BE2C (cell line): ENCODE measurements around the gene PDGFC.

Experiments used
- DNase-seq: peaks from one replicate; pipeline ENCODE4 v3.0.0-alpha.2; 2020
- H3K27me3 ChIP-seq: fragments of 250-450 bp; sonication (Bioruptor Pico); 2 replicates; pipeline ENCODE4 v1.5.1; 2020; ENCODE audit warnings: mild to moderate bottlenecking
- H3K36me3 ChIP-seq: fragments of 250-450 bp; sonication (Bioruptor Pico); 2 replicates; pipeline ENCODE4 v1.5.1; 2020; ENCODE audit warnings: mild to moderate bottlenecking
- H3K4me1 ChIP-seq: fragments of 250-450 bp; sonication (Bioruptor Pico); 2 replicates; pipeline ENCODE4 v1.5.1; 2020
- H3K4me3 ChIP-seq: 2 replicates; pipeline ENCODE4 v1.5.1; 2011; ENCODE audit warnings: low read depth, low read length
- H3K9me3 ChIP-seq: fragments of 250-450 bp; sonication (Bioruptor Pico); 2 replicates; pipeline ENCODE4 v1.5.1; 2020
- CTCF ChIP-seq: IDR thresholded peaks from 2 replicates; pipeline ENCODE4 v1.5.1; 2012; ENCODE audit warnings: mild to moderate bottlenecking, low read depth, low read length

The PDGFC gene

GRCh38 chr4:156896527-156896926, 75.1 kb downstream of the PDGFC start:
- H3K4me3 ChIP-seq, result no peak overlapping the region
- H3K27me3 ChIP-seq, result no peaks in the 10 kb centered on the region
- no peaks in the 10 kb centered on the region for H3K36me3 ChIP-seq
- TF ChIP-seq CTCF, result no peak
- H3K4me1 ChIP-seq, result no peaks in the 10 kb centered on the region
- no peaks in the 10 kb centered on the region for H3K9me3 ChIP-seq
- no peak for DNase-seq

DNA sequence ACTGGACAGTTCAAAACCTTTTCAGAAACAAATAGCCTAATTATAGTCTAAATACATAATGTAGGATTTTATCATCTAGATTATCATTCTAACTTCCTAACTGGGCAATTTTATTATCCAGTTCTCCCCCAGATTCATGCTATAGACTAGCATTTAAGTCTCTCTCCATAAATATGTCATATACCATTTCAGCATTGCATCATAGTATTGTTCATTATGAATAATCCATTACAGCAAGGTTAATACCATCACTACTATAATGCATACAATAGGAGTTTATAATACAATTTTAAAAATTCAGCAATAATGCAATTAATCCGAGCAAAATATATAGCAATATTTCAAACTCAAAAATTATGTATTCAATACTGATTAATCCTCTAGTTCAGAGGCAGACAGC, 77.4 kb downstream of the PDGFC start:
- Histone ChIP-seq H3K9me3 (no peaks in the 10 kb centered on the region), H3K4me3 (no peak overlapping the region), H3K36me3 (no peaks in the 10 kb centered on the region), H3K27me3 (no peaks in the 10 kb centered on the region), H3K4me1 (no peaks in the 10 kb centered on the region)
- DNase-seq, result no peak
- TF ChIP-seq CTCF, result no peak

- TF ChIP-seq CTCF, result no peak
- Histone ChIP-seq H3K9me3 (no peaks in the 10 kb centered on the region), H3K4me1 (no peaks in the 10 kb centered on the region), H3K4me3 (no peak overlapping the region), H3K27me3 (no peaks in the 10 kb centered on the region), H3K36me3 (no peaks in the 10 kb centered on the region)
- no peak for DNase-seq
These were observed 78.8 kb downstream of the PDGFC start for GRCh38 chr4:156892805-156893204.

DNA sequence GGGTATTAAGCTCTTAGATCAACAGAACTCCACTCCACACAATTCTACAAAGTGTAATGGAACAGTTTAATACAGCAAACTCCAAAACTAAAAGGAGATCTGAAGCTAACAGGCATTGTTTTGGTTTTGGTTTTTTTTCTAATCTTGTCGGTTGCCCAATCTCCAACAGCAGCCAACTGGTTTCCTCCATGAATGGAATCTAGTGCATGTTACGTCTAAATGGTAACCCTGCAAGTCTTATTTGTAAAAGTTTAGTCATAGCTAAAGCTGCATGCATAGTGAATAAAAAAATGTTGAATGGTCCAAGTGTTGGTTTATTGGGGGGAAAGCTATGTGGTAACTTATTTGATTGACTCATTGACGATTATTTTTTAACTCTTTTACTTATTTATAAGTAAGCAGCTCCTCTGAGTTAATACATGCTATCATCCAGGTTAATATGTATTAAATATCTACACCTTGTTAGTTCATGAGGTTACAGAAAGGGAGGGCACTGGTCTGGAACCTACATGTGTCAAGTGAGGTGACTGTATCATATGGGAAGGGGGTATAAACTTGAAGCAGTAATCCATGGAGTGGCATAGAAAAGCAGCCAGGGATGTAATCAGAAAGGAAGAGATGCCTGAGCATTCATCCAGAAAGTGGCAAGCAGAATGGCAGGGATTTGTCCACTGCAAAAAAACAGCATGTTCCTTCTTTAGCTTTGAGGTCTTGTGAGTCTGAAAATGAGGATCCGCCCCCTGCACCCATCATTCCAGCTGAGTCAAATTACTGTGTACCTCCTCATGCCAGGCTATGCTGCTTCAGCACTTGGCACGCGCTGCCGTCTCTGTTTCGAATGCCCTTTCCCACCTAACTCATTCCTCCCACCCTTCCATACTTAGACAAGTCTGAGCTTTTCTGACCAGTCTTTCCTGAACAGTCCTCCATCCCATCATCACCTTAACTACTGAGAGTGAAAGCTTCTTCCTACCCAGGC, 81.7 kb downstream of the PDGFC start:
- no peaks in the 10 kb centered on the region for H3K4me1 ChIP-seq
- H3K9me3 ChIP-seq, result no peaks in the 10 kb centered on the region
- H3K36me3 ChIP-seq, result no peaks in the 10 kb centered on the region
- no peak for DNase-seq
- no peak overlapping the region for H3K4me3 ChIP-seq
- no peaks in the 10 kb centered on the region for H3K27me3 ChIP-seq
- TF ChIP-seq CTCF, result no peak

- no peak for TF ChIP-seq CTCF
- Histone ChIP-seq H3K27me3 (no peaks in the 10 kb centered on the region), H3K9me3 (no peaks in the 10 kb centered on the region), H3K4me1 (no peaks in the 10 kb centered on the region), H3K36me3 (no peaks in the 10 kb centered on the region), H3K4me3 (no peak overlapping the region)
- DNase-seq, result no peak
These were observed 82.8 kb downstream of the PDGFC start for GRCh38 chr4:156888762-156889161.

DNA sequence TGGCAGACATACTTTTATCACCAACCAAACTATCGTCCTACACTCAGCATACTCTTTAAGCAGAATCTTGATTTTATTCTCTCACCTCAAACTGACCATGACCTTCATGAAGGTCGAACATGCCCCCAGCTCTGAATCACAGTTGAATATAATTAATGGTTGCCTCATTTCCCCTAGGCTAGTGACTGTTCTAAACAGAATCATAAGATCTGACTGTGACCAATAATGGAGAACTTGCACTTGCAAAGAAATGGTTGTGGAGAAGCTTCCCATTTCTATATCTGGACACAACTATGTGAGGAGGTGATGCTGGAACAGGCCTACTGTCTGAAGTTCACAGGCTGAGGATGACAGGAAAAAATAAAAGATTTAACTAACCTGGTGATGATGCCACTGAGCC, 85.1 kb downstream of the PDGFC start:
- Histone ChIP-seq H3K27me3 (no peaks in the 10 kb centered on the region), H3K9me3 (no peaks in the 10 kb centered on the region), H3K4me3 (no peak overlapping the region), H3K36me3 (no peaks in the 10 kb centered on the region), H3K4me1 (no peaks in the 10 kb centered on the region)
- no peak for DNase-seq
- TF ChIP-seq CTCF, result no peak
